Right atrium auricular region (tissue), 2 donors: ENCODE data around the gene SAMD9L. TPM values are rescaled to one million over a fixed set of nuclear protein-coding genes. Genes with fewer than 3 reads are reported as not detected.

Source experiments
- DNase-seq: peaks from one replicate; pipeline ENCODE4 v3.0.0-alpha.2; 2019; ENCODE audit warnings: low spot score
- H3K27ac ChIP-seq, 2 donors: fragments of 200-600 bp; sonication (generic); 1 replicate in 1 of 2; 2 replicates in 1 of 2; pipeline ENCODE4 v1.5.1; 2016 to 2019
- H3K27me3 ChIP-seq, 2 donors: fragments of 200-600 bp; sonication (generic); one replicate each; pipeline versions ENCODE4 v1.5.1 to v1.6.0; 2017 to 2019
- H3K36me3 ChIP-seq: fragments of 200-600 bp; sonication (generic); one replicate; pipeline ENCODE4 v1.5.1; 2016
- H3K4me1 ChIP-seq, 2 donors: fragments of 200-600 bp; sonication (generic); one replicate each; pipeline versions ENCODE4 v1.5.1 to v1.6.0; 2017 to 2019
- H3K4me3 ChIP-seq, 2 donors: fragments of 200-600 bp; sonication (generic); 1 replicate in 1 of 2; 2 replicates in 1 of 2; pipeline ENCODE4 v1.5.1; 2017 to 2019; ENCODE audit warnings: mild to moderate bottlenecking in 1 of 2, moderate library complexity in 1 of 2
- H3K9me3 ChIP-seq, 2 donors: fragments of 200-600 bp; sonication (generic); one replicate each; pipeline ENCODE4 v1.5.1; 2019
- CTCF ChIP-seq, 2 donors: fragments of 200-600 bp; sonication (generic); IDR thresholded peaks; one replicate each; pipeline ENCODE4 v1.5.1; 2019; ENCODE audit warnings: antibody characterized with exemption in 2 of 2
- total RNA-seq, 2 donors: library from RNA; depleted of rRNA; stranded (reverse); fragments of >200 nt; gene quantifications; one replicate each; pipeline ENCODE4 v1.1.0, GENCODE V29; 2016

The SAMD9L gene
- total RNA-seq, 2 donors from 2014 or later: 4.1 to 5.7 TPM

DNA sequence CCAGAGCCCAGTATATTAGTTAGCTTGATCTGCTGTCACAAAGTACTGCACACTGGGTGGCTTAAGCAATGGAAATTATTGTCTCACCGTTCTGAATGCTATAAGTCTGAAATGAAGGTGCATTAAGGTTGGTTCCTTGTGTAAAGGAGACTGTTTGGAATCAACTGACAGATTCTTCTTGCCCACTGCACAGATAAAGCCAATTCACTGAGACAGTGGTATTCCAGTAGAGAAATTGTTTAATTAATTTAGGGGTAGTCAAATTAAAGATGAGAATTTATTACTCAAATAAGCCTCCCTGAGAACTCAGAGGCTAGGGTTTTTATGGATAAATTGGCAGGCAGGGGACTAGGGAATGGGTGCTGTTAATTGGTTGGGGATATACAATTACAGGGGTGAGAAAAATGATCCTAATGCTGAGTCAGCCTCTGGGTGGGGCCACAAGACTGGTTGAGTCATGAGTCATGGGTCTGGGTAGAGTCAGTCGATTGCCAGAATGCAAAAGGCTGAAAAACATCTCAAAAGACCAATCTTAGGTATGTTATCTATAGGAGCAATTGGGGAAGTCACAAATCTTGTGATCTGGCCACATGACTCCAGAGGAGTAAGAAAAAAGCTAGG lies 23.5 kb upstream of the SAMD9L start:
- no peaks in the 10 kb centered on the region for H3K36me3 ChIP-seq
- H3K4me1 ChIP-seq: no peaks in the 10 kb centered on the region
- no peak for DNase-seq
- H3K4me3 ChIP-seq: no peak overlapping the region
- H3K27ac ChIP-seq: no peak overlapping the region
- peaks cover 0 to 20% of the 10 kb centered on the region in 2 donors for H3K9me3 ChIP-seq
- H3K27me3 ChIP-seq: no peaks in the 10 kb centered on the region
- no peak for TF ChIP-seq CTCF (IDR thresholded peaks at IDR 0.05)

DNA sequence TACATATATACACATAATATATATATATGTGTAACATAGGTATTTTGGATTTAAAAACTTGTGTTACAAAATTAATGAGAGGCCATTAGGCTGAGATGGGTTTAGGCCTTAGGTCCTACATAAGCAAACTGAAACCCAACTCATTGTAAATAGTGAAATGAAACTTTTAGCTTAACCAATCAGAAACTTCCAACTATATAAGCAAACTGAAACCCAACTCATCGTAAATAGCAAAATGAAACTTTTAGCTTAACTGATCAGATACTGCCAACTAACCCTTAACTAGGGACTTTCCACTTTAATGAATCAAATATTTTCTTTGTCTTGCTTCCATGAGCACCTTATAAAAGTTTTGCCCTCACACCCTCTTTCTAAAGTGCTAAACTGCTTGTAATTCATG lies 17.3 kb upstream of the SAMD9L start:
- H3K27ac ChIP-seq: no peak overlapping the region
- peaks cover 0 to 4% of the 10 kb centered on the region in 2 donors for H3K9me3 ChIP-seq
- H3K27me3 ChIP-seq: no peaks in the 10 kb centered on the region
- no peak for TF ChIP-seq CTCF (IDR thresholded peaks at IDR 0.05)
- no peaks in the 10 kb centered on the region for H3K36me3 ChIP-seq
- H3K4me3 ChIP-seq: no peak overlapping the region
- no peaks in the 10 kb centered on the region for H3K4me1 ChIP-seq
- no peak for DNase-seq

GRCh38 chr7:93164766-93165165 lies 16.6 kb upstream of the SAMD9L start:
- H3K36me3 ChIP-seq: no peaks in the 10 kb centered on the region
- DNase-seq: no peak
- H3K4me3 ChIP-seq: no peak overlapping the region
- TF ChIP-seq CTCF (IDR thresholded peaks at IDR 0.05): no peak
- H3K27ac ChIP-seq: no peak overlapping the region
- no peaks in the 10 kb centered on the region for H3K27me3 ChIP-seq
- H3K4me1 ChIP-seq: no peaks in the 10 kb centered on the region
- H3K9me3 ChIP-seq: peaks cover 0 to 4% of the 10 kb centered on the region in 2 donors

- Histone ChIP-seq H3K4me1 (no peaks in the 10 kb centered on the region), H3K36me3 (no peaks in the 10 kb centered on the region), H3K27ac (no peak overlapping the region), H3K27me3 (no peaks in the 10 kb centered on the region), H3K9me3 (no peaks in the 10 kb centered on the region), H3K4me3 (no peak overlapping the region)
- TF ChIP-seq CTCF (IDR thresholded peaks at IDR 0.05): no peak
- DNase-seq: no peak
Observed at GRCh38 chr7:93161181-93161762, 13.1 kb upstream of the SAMD9L start.

GRCh38 chr7:93160410-93160809 lies 12.2 kb upstream of the SAMD9L start:
- DNase-seq: no peak
- Histone ChIP-seq H3K4me3 (no peak overlapping the region), H3K27ac (no peak overlapping the region), H3K27me3 (no peaks in the 10 kb centered on the region), H3K4me1 (no peaks in the 10 kb centered on the region), H3K9me3 (no peaks in the 10 kb centered on the region), H3K36me3 (no peaks in the 10 kb centered on the region)
- no peak for TF ChIP-seq CTCF (IDR thresholded peaks at IDR 0.05)

GRCh38 chr7:93159490-93159889 lies 11.3 kb upstream of the SAMD9L start:
- no peak overlapping the region for H3K27ac ChIP-seq
- DNase-seq: no peak
- H3K4me1 ChIP-seq: no peaks in the 10 kb centered on the region
- no peak for TF ChIP-seq CTCF (IDR thresholded peaks at IDR 0.05)
- no peak overlapping the region for H3K4me3 ChIP-seq
- H3K27me3 ChIP-seq: no peaks in the 10 kb centered on the region
- no peaks in the 10 kb centered on the region for H3K36me3 ChIP-seq
- H3K9me3 ChIP-seq: no peaks in the 10 kb centered on the region
